ENCODE results near the gene STAC3.

DNA sequence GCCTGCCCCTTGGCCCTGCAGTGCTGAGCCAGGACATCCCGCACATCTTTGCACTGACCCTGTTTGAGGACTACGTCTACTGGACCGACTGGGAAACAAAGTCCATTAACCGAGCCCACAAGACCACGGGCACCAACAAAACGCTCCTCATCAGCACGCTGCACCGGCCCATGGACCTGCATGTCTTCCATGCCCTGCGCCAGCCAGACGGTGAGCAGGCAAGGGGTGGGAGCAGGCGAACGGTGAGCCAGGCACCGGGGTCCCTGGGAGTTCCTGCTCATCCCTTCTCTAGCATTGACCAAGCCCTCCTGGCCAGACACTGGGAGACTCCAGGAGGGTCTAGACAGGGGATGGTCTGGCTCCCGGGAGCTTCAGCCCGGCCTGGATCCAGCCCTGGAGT lies 51.8 kb downstream of the STAC3 start:
- no peak for TF ChIP-seq CTCF (IDR thresholded peaks at IDR 0.05; ENCODE audit: borderline replicate concordance, extremely low read depth, low read length, poor library complexity, severe bottlenecking)
- no peak for TF ChIP-seq EZH2 (IDR thresholded peaks at IDR 0.05; ENCODE audit: borderline replicate concordance, low read depth, low read length, severe bottlenecking)
